Esophagus (tissue), 2 donors: ENCODE measurements around the gene AGBL4. TPM values are rescaled to one million over a fixed set of nuclear protein-coding genes. Genes with fewer than 3 reads are reported as not detected.

Source experiments
- H3K27ac ChIP-seq, 2 donors: one replicate each; pipeline ENCODE4 v1.5.1; 2013; ENCODE audit warnings: low read depth in 2 of 2, mild to moderate bottlenecking in 2 of 2, inconsistent platforms in 1 of 2, low read length in 1 of 2, moderate library complexity in 1 of 2
- H3K27me3 ChIP-seq, 2 donors: one replicate each; pipeline ENCODE4 v1.6.1; 2013; ENCODE audit warnings: low read length in 2 of 2, control low read depth in 1 of 2, mild to moderate bottlenecking in 1 of 2; ENCODE audit not compliant: insufficient read depth in 2 of 2, control insufficient read depth in 1 of 2
- H3K36me3 ChIP-seq, 2 donors: one replicate each; pipeline ENCODE4 v1.6.1; 2013; ENCODE audit warnings: low read length in 1 of 2; ENCODE audit not compliant: control insufficient read depth in 2 of 2, insufficient read depth in 2 of 2
- H3K4me1 ChIP-seq, 2 donors: one replicate each; pipeline ENCODE4 v1.6.1; 2013; ENCODE audit warnings: low read length in 1 of 2; ENCODE audit not compliant: control insufficient read depth in 2 of 2, insufficient read depth in 2 of 2
- H3K4me3 ChIP-seq, 2 donors: one replicate each; pipeline ENCODE4 v1.5.1; 2013; ENCODE audit warnings: low read length in 2 of 2, mild to moderate bottlenecking in 2 of 2, low read depth in 1 of 2, moderate library complexity in 1 of 2
- H3K9me3 ChIP-seq, 2 donors: one replicate each; pipeline ENCODE4 v1.6.1; 2013; ENCODE audit warnings: mild to moderate bottlenecking in 2 of 2, low read depth in 1 of 2, low read length in 1 of 2, moderate library complexity in 1 of 2; ENCODE audit not compliant: control insufficient read depth in 2 of 2, insufficient read depth in 1 of 2
- WGBS, 2 donors: extraction: QIAGEN DNeasy Blood & Tissue Kit; methylation state at CpG; one replicate each; pipeline ENCODE4 v1.1.7; 2013; 5-methylcytosine and 5-hydroxymethylcytosine counted together
- polyA plus RNA-seq, 2 donors: library from polyadenylated mRNA; stranded (reverse); fragments of 200-250 nt; gene quantifications; one replicate each; pipeline ENCODE4 v1.2.3, GENCODE V29; 2013
- donor health status: healthy with polysubstance abuse.
- donor health status: Bipolar disorder and iron deficiency.

The AGBL4 gene
- polyA plus RNA-seq, 2 donors = 0.02 TPM; not detected in 1

DNA sequence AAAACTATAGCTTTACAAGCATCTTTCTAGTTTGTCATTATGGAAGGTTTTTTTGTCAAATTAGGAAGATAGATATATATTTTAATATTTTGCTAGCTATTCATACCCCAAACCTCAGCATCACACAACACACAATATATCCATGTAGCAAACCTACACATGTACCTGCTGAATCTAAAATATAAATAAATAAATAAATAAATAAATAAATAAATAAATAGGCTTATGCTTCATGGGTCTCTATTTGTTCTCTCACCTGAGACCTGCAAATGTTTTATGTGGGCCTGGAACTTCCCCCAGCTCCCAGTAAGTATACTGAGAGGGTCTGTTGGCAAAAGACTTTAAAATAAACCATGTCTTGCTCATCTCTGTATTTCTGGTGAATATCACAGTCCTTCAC, 1099.7 kb downstream of the AGBL4 start:
- H3K27me3 ChIP-seq = peaks cover 0 to 3% of the 10 kb centered on the region in 2 donors
- H3K4me3 ChIP-seq = no peak overlapping the region
- no peaks in the 10 kb centered on the region for H3K9me3 ChIP-seq
- no peaks in the 10 kb centered on the region for H3K36me3 ChIP-seq
- H3K27ac ChIP-seq = no peak overlapping the region
- no peaks in the 10 kb centered on the region for H3K4me1 ChIP-seq

DNA sequence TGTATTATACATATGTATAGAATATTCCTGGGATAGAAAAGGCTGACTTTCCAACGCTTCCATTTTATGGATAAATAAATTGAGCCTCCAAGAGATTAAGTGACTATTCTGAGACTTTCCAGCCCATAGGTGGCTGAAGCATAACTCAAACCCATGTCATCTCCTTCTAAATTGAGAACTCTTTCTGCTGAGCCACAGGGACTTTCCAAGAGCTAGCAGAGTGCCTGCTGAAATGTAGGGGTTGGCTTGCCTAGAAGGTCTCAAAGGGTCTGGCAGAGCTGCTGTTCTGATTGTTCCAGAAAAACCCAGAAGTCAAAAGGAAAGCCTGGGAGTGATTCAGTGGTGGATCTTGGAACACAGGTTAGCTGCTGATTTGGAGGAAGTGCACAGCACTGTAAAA, 1100.6 kb downstream of the AGBL4 start:
- Histone ChIP-seq H3K4me3 (no peak overlapping the region), H3K27ac (no peak overlapping the region), H3K4me1 (no peaks in the 10 kb centered on the region), H3K27me3 (peaks cover 0 to 3% of the 10 kb centered on the region in 2 donors), H3K36me3 (no peaks in the 10 kb centered on the region), H3K9me3 (no peaks in the 10 kb centered on the region)
- 85 to 91% methylated on average over 1 of the region's 1 CpG for WGBS, 2 donors

DNA sequence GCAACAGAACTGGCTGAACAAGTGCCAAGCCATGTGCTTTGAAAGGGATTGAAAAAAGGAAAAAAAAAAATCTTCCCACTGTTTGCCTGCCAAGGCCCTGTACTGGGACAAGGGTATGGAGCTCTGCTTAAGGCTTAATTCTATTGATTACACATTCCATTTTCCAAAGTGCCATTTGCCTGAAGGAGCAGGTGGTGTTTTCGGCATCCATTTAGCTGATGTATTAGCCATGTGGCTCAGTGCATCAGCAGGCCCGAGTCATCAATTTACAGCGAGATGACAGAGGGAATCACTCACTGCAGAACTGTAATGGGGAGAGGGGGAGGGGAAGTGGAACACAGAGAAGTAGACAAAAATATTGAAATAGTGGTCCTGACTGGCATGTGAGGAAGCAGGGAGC, 1102.9 kb downstream of the AGBL4 start:
- no peak overlapping the region for H3K4me3 ChIP-seq
- no peaks in the 10 kb centered on the region for H3K4me1 ChIP-seq
- no peak overlapping the region for H3K27ac ChIP-seq
- H3K27me3 ChIP-seq = no peaks in the 10 kb centered on the region
- WGBS, 2 donors = 76 to 78% methylated on average over 3 of the region's 3 CpGs
- no peaks in the 10 kb centered on the region for H3K9me3 ChIP-seq
- no peaks in the 10 kb centered on the region for H3K36me3 ChIP-seq

DNA sequence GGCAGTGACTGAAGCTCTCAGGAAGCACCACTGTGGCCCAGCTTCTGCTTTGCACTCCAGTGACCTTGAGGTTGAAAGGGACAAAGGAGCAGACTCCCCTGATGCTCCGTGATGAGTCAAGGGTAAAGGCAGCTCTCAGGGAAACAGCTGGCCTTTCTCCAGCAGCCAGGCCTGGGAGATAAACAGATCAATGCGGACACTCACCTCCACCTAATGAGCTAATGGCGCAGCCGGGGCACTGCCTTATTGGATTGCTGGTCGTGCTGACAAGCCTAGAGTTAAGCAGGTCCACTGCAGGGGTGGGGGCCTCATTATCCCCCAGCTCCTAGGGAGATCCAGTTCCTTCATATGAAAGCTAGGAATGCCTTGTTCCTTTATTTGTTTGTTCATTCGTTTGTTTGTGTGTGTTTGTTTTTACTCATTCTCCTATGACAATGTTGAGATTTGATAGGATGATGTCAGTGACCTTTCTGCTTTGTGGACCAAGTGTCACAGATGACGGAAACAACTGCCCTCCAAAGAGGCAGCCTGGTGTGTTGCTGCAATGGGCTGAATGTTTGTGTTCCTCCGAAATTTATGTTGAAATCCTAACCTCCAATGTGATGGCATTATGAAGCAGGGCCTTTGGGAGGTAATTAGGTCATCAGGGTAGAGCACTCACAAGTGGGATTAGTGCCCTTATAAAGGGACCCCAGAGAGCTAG, 1105.7 kb downstream of the AGBL4 start:
- Histone ChIP-seq H3K27me3 (no peaks in the 10 kb centered on the region), H3K4me1 (no peaks in the 10 kb centered on the region)
- WGBS, 2 donors = 78% methylated on average over 8 of the region's 8 CpGs

DNA sequence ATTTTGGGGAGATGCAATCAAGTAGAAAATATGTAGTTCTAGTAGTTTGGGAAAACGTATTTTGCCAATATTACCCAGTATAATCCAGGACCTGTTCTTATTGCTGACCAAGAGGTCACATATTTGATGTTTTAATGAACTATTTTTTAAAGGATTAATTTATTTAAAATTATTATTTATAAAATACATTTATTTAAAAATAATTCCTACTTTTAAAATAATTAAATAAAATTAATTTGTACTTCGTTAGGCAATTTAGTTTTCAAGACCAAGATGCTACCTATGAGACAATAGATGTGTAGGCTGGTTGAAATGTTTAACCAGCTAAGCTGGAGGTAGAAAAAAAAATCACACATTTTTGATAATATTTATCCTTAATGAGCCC, 1106.7 kb downstream of the AGBL4 start:
- Histone ChIP-seq H3K9me3 (peaks cover 0 to 3% of the 10 kb centered on the region in 2 donors), H3K27ac (no peak overlapping the region), H3K36me3 (no peaks in the 10 kb centered on the region), H3K4me3 (no peak overlapping the region), H3K27me3 (no peaks in the 10 kb centered on the region), H3K4me1 (no peaks in the 10 kb centered on the region)
- WGBS, 2 donors = 83 to 86% methylated on average over 2 of the region's 2 CpGs

More for the DNA sequence above, 1105.7 kb downstream of the AGBL4 start:
- Histone ChIP-seq H3K4me3 (no peak overlapping the region), H3K9me3 (no peaks in the 10 kb centered on the region), H3K27ac (no peak overlapping the region), H3K36me3 (no peaks in the 10 kb centered on the region)

DNA sequence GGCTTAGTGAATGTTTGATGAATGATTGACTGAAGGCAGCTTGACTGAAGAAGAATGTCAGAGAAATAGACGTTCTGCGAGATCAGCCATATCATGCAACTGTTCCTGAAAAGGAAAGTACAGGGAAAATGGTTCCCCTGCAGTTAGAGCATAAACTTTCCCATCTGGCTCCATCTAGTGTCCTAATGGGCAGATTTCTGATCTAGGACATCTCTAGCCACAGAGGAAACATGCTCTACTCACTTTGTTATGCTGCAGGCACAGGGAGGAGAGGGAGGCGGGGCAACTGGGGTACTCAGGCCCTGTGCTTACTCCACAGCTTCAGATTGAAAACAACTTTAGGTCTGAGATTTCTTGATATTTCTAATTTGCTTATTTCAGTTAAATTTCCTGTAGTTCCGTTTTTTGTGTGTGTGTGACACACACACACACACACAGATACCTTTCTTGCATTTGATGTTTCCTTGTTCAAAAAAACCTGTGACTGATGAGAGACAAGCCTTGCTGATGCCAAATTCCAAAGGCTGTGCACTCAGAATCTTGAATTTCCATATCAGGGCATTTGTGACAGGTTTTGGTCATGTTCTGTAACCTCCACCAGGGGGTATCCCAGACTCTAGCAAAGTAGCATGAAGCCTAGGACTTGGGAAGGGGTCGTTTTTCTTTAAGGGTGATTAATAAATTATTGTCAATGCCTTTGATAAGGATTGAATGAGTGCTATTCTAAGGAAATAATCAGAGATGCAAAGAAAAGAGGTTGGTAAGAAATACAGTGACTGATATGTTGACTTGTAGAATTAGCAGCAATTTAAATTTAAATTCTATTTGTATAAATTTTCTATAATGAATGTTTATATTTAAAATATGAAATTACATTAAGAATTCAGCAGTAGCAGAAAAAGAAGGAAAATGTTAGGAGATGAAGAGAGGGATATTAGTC, 1107.4 kb downstream of the AGBL4 start:
- Histone ChIP-seq H3K27ac (no peak overlapping the region), H3K27me3 (no peaks in the 10 kb centered on the region), H3K9me3 (peaks cover 0 to 3% of the 10 kb centered on the region in 2 donors), H3K4me1 (no peaks in the 10 kb centered on the region), H3K4me3 (no peak overlapping the region), H3K36me3 (no peaks in the 10 kb centered on the region)
- WGBS, 2 donors = 34 to 40% methylated on average over 5 of the region's 5 CpGs

DNA sequence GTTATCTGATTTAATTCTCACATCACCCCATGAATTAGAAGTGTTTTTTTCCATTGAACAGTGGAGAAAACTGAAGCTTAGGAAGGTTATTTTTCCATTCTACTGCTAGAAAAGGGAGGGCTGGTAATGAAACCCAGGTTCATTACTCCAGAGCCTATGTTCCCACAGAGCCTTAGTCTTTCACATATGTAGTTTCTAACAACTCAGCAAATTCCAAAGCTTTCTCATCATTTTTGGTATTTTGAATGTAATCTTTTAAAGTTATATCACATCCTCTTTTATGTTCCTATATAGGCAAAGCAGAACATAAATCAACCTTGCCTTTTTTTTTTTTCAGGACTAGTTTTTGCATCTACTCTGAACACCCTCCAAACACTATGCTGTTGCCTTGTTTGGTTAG, 1115.1 kb downstream of the AGBL4 start:
- no peaks in the 10 kb centered on the region for H3K36me3 ChIP-seq
- no peak overlapping the region for H3K27ac ChIP-seq
- H3K4me1 ChIP-seq = no peaks in the 10 kb centered on the region
- H3K9me3 ChIP-seq = peaks cover 0 to 3% of the 10 kb centered on the region in 2 donors
- H3K4me3 ChIP-seq = no peak overlapping the region
- no peaks in the 10 kb centered on the region for H3K27me3 ChIP-seq

DNA sequence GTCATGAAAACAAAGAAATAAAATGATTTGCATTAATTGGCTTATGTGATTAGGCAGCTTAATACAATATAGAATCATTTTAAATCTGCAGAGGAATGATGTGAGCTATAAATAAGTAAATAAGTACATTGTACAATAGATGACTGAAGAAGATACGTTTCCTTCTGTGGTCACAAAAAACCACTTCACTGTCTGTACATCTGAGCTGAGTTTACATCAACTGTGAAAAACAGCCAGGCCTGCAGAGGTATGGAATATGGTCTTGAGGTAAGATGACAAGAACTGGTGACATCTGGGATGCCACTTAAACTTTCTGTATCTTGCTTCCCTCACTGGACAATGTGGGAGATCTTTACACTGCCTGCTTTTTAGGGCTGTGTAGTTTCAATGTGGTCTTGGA, 1117.0 kb downstream of the AGBL4 start:
- H3K36me3 ChIP-seq = no peaks in the 10 kb centered on the region
- WGBS, 2 donors = 60 to 77% methylated on average over 1 of the region's 1 CpG
- no peak overlapping the region for H3K4me3 ChIP-seq
- peaks cover 0 to 2% of the 10 kb centered on the region in 2 donors for H3K9me3 ChIP-seq
- H3K27ac ChIP-seq = no peak overlapping the region
- no peaks in the 10 kb centered on the region for H3K27me3 ChIP-seq
- H3K4me1 ChIP-seq = no peaks in the 10 kb centered on the region

DNA sequence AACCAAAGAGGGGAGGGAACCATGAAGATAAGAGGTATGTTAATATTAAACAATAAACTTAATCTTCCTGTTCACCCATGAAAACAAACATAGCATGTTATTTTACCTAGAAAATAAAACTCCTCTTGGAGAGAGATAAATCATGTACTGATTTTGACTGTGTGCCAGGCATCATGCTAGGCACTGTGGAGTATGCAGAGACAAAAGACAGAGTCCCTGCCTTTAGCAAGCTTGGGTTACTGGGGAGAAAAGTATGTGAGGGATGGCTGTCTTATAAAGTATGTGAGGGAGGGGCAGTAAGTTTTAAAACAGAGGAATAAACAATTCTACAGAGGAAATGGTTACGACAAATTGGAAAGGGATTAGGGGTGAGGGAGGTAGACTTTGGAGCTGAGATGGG, 1117.6 kb downstream of the AGBL4 start:
- Histone ChIP-seq H3K4me3 (no peak overlapping the region), H3K9me3 (peaks cover 0 to 2% of the 10 kb centered on the region in 2 donors), H3K27me3 (no peaks in the 10 kb centered on the region), H3K4me1 (no peaks in the 10 kb centered on the region), H3K27ac (no peak overlapping the region), H3K36me3 (no peaks in the 10 kb centered on the region)
- WGBS, 2 donors = 77 to 80% methylated on average over 1 of the region's 1 CpG
